Peyer's patch (tissue), 4 donors: Measurements from ENCODE around the gene NKAIN2.

ENCODE experiments used
- POLR2A ChIP-seq, 2 donors: fragments of 450-650 bp; IDR thresholded peaks; one replicate each; pipeline ENCODE4 v1.5.1; 2017; ENCODE audit warnings: antibody characterized with exemption in 2 of 2, mild to moderate bottlenecking in 2 of 2, moderate library complexity in 2 of 2
- TF ChIP-seq, protein P1 (sequence below), 6 experiments: fragments of 450-650 bp in 4 of 6; fragments of 200-600 bp in 2 of 6; sonication (generic) in 1 of 6; IDR thresholded peaks; one replicate each; pipeline ENCODE4 v1.5.1; 2017 to 2019; ENCODE audit warnings: antibody characterized with exemption in 6 of 6, mild to moderate bottlenecking in 3 of 6, moderate library complexity in 1 of 6

DNA sequence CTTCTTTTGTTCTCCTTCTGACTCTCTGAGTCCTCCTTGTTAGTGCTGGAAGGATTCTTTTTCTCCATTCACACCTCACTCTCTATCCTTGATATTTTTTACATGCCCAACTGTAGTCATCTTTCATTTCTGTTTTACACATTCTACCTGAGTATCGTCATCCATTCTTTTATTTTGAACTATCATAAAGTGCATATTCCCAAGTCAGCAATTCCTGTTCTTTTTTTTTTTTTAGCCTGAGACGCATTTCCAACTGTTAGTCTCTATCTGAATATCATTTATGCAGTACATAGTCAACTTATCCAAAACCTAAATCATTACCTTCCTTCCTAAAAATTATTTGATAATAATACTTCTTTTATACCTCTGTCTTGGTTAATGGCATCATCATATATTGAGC is 207.5 kb downstream of the NKAIN2 start:
- TF ChIP-seq POLR2A (IDR thresholded peaks at IDR 0.05), result no peak
- TF ChIP-seq, protein P1, sequence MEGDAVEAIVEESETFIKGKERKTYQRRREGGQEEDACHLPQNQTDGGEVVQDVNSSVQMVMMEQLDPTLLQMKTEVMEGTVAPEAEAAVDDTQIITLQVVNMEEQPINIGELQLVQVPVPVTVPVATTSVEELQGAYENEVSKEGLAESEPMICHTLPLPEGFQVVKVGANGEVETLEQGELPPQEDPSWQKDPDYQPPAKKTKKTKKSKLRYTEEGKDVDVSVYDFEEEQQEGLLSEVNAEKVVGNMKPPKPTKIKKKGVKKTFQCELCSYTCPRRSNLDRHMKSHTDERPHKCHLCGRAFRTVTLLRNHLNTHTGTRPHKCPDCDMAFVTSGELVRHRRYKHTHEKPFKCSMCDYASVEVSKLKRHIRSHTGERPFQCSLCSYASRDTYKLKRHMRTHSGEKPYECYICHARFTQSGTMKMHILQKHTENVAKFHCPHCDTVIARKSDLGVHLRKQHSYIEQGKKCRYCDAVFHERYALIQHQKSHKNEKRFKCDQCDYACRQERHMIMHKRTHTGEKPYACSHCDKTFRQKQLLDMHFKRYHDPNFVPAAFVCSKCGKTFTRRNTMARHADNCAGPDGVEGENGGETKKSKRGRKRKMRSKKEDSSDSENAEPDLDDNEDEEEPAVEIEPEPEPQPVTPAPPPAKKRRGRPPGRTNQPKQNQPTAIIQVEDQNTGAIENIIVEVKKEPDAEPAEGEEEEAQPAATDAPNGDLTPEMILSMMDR (IDR thresholded peaks at IDR 0.05), result no peak
